Activated CD4-positive, CD25-positive, alpha-beta regulatory T cell treated with anti-CD3 and anti-CD28 coated beads, Interleukin-2, amount 50 U/mL, for 16 hours (primary cell): ENCODE data around the gene MUC3A.
"Not testable (repeated sequence)": the region's sequence is repeated elsewhere in the genome, so short reads cannot be mapped to it uniquely, and the experiment has no call there.

Experiments
- DNase-seq: peaks from one replicate; pipeline ENCODE4 v3.0.0-alpha.2; 2020; ENCODE audit warnings: low read depth, low spot score

MUC3A gene

DNA sequence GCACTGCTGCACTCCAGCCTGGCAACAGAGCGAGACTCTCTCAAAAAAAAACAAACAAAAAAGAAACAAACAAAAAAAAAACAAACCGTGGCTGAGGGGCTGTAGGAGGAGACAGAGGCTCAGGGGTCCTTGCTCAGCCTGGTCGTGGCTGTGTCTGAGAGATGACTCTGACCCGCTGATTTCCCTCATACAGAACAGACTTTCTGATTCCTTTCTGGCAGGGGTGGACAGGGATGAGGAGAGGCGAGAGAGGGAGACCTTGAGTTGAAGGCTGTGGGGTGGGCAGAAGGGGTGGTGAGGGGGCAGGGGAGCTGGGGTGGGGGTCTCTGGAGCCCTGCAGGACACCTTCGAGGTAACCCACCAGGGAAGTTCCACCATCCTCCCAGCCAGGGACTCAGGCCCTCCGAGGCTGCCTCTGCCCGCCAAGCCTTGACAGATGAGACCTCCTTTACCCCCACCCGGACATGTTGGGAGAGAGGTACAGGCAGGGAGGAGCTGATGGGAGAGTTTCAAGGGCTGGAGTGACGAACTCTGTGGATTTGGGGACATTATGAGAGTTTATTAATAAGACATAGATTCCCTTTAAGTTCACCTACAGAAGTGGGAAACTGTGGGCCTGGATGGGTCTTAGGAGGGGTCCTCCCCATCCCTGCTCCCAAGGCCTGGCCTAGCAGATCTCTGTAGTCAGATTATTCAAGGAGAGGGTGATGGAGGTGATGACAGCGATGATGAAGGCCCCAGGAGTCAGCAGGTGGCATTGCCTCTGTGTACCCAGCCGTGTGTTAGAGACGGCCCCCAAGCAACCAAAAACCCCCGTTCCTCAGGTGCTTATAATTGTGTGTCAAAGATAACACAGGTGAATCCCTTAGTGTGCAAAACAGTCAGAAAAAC lies 22.0 kb downstream of the MUC3A start:
- no peak for DNase-seq

DNA sequence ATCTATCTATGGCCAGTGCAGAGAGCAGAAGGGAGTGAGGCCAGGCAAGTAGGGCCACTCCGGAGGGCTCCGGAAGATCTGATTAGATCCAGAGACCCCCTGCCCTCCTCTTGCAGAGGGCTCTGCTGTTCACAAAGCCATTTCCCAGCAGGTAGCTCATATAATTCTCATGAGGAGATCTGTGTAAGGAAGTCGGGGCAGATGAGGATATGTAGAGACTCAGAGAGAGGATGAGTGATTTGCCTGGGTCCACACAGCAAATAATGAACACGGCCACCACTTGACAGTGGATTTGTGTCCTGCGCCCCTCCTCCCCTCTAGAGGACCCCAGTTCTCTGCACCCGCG lies 22.6 kb downstream of the MUC3A start:
- no peak for DNase-seq

- no peak for DNase-seq
Measured at GRCh38 chr7:100974021-100974420, 24.7 kb downstream of the MUC3A start.

- DNase-seq, result no peak
Measured at GRCh38 chr7:100975371-100975821, 26.1 kb downstream of the MUC3A start.

DNA sequence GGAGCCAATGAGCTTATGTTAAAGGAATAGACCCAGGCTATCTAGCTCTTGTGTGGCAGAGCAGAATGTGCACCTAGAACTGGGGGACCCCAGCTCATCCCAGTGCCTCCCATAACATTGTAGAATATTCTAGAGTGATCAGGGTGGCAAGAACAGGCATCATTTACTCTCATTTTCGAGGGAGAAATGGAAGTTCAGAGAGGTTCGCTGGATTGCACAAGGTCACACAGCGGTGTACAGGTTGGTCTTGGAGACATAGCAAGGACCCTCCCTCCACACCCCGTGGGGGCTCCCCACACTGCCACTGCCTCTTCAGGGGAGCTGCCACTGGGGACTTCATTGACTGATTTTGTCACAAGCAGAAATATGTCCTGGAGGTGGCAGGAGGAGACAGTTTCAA lies 29.0 kb downstream of the MUC3A start:
- no peak for DNase-seq

- no peak for DNase-seq
Measured at GRCh38 chr7:100983451-100984187, 34.3 kb downstream of the MUC3A start.

GRCh38 chr7:100984241-100984918 lies 35.0 kb downstream of the MUC3A start:
- not testable (repeated sequence) for DNase-seq

GRCh38 chr7:100985033-100985797 lies 35.9 kb downstream of the MUC3A start:
- DNase-seq, result not testable (repeated sequence)

DNA sequence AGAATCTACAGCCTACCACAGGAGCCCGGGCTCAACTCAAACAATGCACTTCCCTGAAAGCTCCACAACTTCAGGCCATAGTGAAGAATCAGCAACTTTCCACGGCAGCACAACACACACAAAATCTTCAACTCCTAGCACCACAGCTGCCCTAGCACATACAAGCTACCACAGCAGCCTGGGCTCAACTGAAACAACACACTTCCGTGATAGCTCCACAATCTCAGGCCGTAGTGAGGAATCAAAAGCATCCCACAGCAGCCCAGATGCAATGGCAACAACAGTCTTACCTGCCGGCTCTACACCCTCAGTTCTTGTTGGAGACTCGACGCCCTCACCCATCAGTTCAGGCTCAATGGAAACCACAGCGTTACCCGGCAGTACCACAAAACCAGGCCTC lies 42.3 kb downstream of the MUC3A start:
- DNase-seq, result no peak

- DNase-seq, result not testable (repeated sequence)
Measured at GRCh38 chr7:100992280-100992679, 42.9 kb downstream of the MUC3A start.

GRCh38 chr7:100994671-100995070 lies 45.3 kb downstream of the MUC3A start:
- DNase-seq, result not testable (repeated sequence)

DNA sequence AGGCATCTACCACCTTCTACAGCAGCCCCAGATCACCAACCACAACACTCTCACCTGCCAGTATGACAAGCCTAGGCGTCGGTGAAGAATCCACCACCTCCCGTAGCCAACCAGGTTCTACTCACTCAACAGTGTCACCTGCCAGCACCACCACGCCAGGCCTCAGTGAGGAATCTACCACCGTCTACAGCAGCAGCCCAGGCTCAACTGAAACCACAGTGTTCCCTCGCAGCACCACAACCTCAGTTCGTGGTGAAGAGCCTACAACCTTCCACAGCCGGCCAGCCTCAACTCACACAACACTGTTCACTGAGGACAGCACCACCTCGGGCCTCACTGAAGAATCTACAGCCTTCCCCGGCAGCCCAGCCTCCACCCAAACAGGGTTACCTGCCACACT lies 49.2 kb downstream of the MUC3A start:
- DNase-seq, result not testable (repeated sequence)

GRCh38 chr7:100999334-100999733 lies 50.0 kb downstream of the MUC3A start:
- DNase-seq, result not testable (repeated sequence)

- not testable (repeated sequence) for DNase-seq
Measured at GRCh38 chr7:101000025-101000424, 50.7 kb downstream of the MUC3A start.

GRCh38 chr7:101002333-101002732 lies 53.0 kb downstream of the MUC3A start:
- DNase-seq, result not testable (repeated sequence)

DNA sequence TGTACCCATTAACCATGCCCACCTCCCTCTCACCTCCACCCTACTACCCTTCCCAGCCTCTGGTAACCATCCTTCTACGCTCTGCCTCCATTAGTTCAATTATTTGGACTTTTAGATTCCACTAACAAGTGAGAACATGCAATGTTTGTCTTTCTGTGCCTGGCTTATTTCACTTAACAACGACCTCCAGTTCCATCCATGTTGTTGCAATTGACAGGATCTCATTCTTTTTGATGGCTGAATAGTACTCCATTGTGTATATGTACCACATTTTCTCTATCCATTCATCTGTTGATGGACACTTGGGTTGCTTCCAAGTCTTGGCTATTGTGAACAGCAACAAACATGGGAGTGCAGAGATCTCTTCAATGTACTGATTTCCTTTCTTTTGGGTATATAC lies 58.0 kb downstream of the MUC3A start:
- DNase-seq, result not testable (repeated sequence)

- no peak for DNase-seq
Measured at GRCh38 chr7:101009629-101010028, 60.3 kb downstream of the MUC3A start.

DNA sequence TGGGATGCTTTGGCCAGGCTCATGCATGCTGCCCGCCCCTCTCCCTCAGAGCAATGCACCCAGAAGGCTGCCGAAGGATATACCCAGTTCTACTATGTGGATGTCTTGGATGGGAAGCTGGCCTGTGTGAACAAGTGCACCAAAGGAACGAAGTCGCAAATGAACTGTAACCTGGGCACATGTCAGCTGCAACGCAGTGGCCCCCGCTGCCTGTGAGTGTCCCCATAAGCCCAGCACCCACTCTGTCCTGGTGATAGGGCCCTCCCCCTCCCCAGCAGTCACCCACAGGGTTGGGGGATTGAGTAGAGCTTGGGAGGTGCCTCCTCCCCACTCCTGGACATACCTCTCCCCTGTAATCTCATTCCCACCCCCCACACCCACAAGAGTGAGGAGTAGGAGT lies 63.6 kb downstream of the MUC3A start:
- DNase-seq, result no peak

DNA sequence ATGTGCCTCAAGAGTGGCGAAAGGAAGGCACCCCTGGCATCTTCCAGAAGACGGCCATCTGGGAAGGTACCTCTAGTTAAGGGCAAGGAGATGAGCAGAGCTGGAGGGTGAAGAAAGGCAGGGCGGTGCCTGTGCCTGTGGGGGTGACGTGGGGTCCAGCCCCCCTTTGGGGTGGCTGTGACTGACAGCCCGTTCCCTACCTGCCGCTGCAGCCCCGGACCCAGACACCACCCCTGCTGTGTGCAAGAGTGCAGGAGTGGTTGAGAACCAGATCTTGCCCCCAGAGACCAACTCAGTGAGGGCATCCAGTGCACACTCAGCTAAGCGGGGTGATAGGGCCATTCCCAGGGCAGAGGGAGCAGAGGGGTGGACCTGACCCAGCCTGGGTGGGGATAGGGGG lies 66.3 kb downstream of the MUC3A start:
- no peak for DNase-seq

DNA sequence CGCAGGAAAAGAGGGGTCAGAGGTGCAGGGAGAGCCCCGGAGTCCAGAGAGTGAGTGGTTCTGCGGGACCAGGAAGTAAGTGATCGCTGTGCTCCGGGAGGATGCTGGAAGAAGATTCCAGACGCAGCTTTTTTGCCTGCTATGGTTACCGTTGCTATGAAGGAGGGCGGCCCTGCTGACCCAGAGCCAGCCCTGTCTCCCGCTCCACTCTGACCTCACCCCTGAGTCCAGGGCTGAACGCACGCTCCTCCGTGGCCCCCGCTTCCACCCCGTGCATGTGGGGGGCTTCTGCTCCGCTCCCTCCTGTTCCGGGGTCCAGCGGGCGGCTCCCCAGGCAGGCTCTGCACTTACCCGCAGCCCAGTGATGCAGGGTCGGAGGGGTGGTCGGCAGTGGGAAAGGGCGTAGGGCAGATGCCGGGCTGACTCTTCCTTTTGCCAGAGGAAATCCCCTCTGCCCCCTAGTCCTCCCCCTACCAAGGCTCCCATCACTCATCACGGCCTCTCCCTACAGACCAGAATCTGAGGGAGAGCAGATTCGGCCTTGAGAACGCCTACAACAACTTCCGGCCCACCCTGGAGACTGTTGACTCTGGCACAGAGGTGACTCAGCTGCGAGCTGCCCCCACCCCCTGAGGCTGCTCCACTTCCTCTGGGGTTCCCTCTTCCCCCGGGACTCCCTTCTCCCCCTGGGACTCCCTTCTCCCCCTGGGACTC lies 67.9 kb downstream of the MUC3A start:
- peak; percentile 37 for DNase-seq
